ENCODE measurements around the gene PIK3CA.

GRCh38 chr3:179179979-179180759 lies 32.0 kb downstream of the PIK3CA start:
- no peak for TF ChIP-seq POLR2A (IDR thresholded peaks at IDR 0.05)
- TF ChIP-seq CTCF (IDR thresholded peaks at IDR 0.05) = no peak

Data from esophagus squamous epithelium (tissue), 4 donors.